CD14-positive monocyte (primary cell): ENCODE data around the gene CCNDBP1. TPM values are rescaled to one million over a fixed set of nuclear protein-coding genes. Genes with fewer than 3 reads are reported as not detected.

Experiments used
- DNase-seq, 3 donors: peaks; one replicate each; pipeline ENCODE4 v3.0.0-alpha.2; 2011 to 2022
- H2AFZ ChIP-seq: 2 replicates; pipeline ENCODE4 v1.6.0; 2012; ENCODE audit warnings: mild to moderate bottlenecking, low read depth, low read length, inconsistent platforms; ENCODE audit not compliant: insufficient read depth, poor library complexity, severe bottlenecking
- H3K27ac ChIP-seq, 2 donors: 1 replicate in 1 of 2; 2 replicates in 1 of 2; pipeline ENCODE4 v1.5.1; 2012 to 2013; ENCODE audit warnings: low read length in 2 of 2, control low read depth in 1 of 2, inconsistent platforms in 1 of 2, low read depth in 1 of 2, mild to moderate bottlenecking in 1 of 2
- H3K27me3 ChIP-seq, 2 donors: one replicate each; pipeline versions ENCODE4 v1.6.0 to v1.6.1; 2011 to 2013; ENCODE audit warnings: low read length in 2 of 2; ENCODE audit not compliant: control insufficient read depth in 2 of 2, insufficient read depth in 2 of 2
- H3K36me3 ChIP-seq, 2 donors: replicated peaks in 1 of 2; 1 replicate in 1 of 2; 2 replicates in 1 of 2; pipeline versions ENCODE4 v1.5.1 to v1.6.1; 2012 to 2013; ENCODE audit warnings: low read length in 2 of 2, control low read depth in 1 of 2, inconsistent platforms in 1 of 2, mild to moderate bottlenecking in 1 of 2; ENCODE audit not compliant: insufficient read depth in 2 of 2, control insufficient read depth in 1 of 2
- H3K4me1 ChIP-seq, 2 donors: 1 replicate in 1 of 2; 2 replicates in 1 of 2; pipeline versions ENCODE4 v1.5.1 to v1.6.1; 2012 to 2013; ENCODE audit warnings: low read length in 2 of 2, control low read depth in 1 of 2, inconsistent platforms in 1 of 2, mild to moderate bottlenecking in 1 of 2, moderate library complexity in 1 of 2; ENCODE audit not compliant: insufficient read depth in 2 of 2, control insufficient read depth in 1 of 2
- H3K4me2 ChIP-seq: replicated peaks from 2 replicates; pipeline ENCODE3; 2012; ENCODE audit warnings: low read length, moderate library complexity, mild to moderate bottlenecking; ENCODE audit not compliant: poor library complexity, severe bottlenecking; ENCODE audit errors: extremely low read depth
- H3K4me3 ChIP-seq, 3 experiments: fragments of 200-600 bp in 1 of 3; sonication (generic) in 1 of 3; replicated peaks in 1 of 3; 1 replicate in 2 of 3; 2 replicates in 1 of 3; pipeline ENCODE4 v1.5.1; 2011 to 2013; ENCODE audit warnings: low read length in 3 of 3, mild to moderate bottlenecking in 3 of 3, control low read depth in 2 of 3, low read depth in 2 of 3, inconsistent platforms in 1 of 3, moderate library complexity in 1 of 3
- H3K79me2 ChIP-seq: 2 replicates; pipeline ENCODE4 v1.6.0; 2012; ENCODE audit warnings: mild to moderate bottlenecking, control low read depth, inconsistent platforms, low read length, moderate library complexity; ENCODE audit not compliant: insufficient read depth
- H3K9ac ChIP-seq: 2 replicates; pipeline ENCODE4 v1.6.0; 2017; ENCODE audit warnings: low read length, mild to moderate bottlenecking; ENCODE audit not compliant: insufficient read depth, poor library complexity, severe bottlenecking
- H3K9me3 ChIP-seq, 2 donors: replicated peaks in 1 of 2; 1 replicate in 1 of 2; 2 replicates in 1 of 2; pipeline versions ENCODE4 v1.5.1 to v1.6.1; 2012 to 2013; ENCODE audit warnings: low read length in 2 of 2, control low read depth in 1 of 2; ENCODE audit not compliant: control insufficient read depth in 1 of 2, insufficient read depth in 1 of 2
- H4K20me1 ChIP-seq: 2 replicates; pipeline ENCODE4 v1.6.0; 2012; ENCODE audit warnings: mild to moderate bottlenecking, low read length, control low read depth, moderate library complexity; ENCODE audit not compliant: insufficient read depth
- H3K27ac Mint-ChIP-seq, 7 donors: one replicate each; pipeline ENCODE4 v1.8.0; 2020; ENCODE audit warnings: mild to moderate bottlenecking in 7 of 7, mixed read lengths in 7 of 7, moderate library complexity in 6 of 7, inconsistent platforms in 2 of 7
- H3K27me3 Mint-ChIP-seq, 3 donors: one replicate each; pipeline ENCODE4 v1.8.0; 2021 to 2022; ENCODE audit warnings: low read depth in 3 of 3, mild to moderate bottlenecking in 3 of 3, mixed read lengths in 3 of 3, moderate library complexity in 3 of 3, inconsistent platforms in 1 of 3
- H3K36me3 Mint-ChIP-seq, 2 donors: one replicate each; pipeline ENCODE4 v1.8.0; 2020; ENCODE audit warnings: mixed read lengths in 2 of 2, inconsistent platforms in 1 of 2, mild to moderate bottlenecking in 1 of 2
- H3K4me1 Mint-ChIP-seq: one replicate; pipeline ENCODE4 v1.8.0; 2020; ENCODE audit warnings: mild to moderate bottlenecking, mixed read lengths
- H3K4me3 Mint-ChIP-seq, 2 donors: one replicate each; pipeline ENCODE4 v1.8.0; 2020; ENCODE audit warnings: mild to moderate bottlenecking in 2 of 2, mixed read lengths in 2 of 2, moderate library complexity in 1 of 2
- H3K9me3 Mint-ChIP-seq, 7 donors: one replicate each; pipeline ENCODE4 v1.8.0; 2020 to 2022; ENCODE audit warnings: mixed read lengths in 7 of 7, mild to moderate bottlenecking in 6 of 7, moderate library complexity in 6 of 7, inconsistent platforms in 2 of 7
- CTCF ChIP-seq: fragments of 200-600 bp; IDR thresholded peaks from one replicate; pipeline ENCODE4 v1.8.0; 2022; ENCODE audit warnings: antibody characterized with exemption, mild to moderate bottlenecking
- WGBS: methylation state at CpG from one replicate; pipeline ENCODE4 v1.1.5; 2013; ENCODE audit warnings: missing lambda C conversion rate; ENCODE audit not compliant: insufficient coverage; 5-methylcytosine and 5-hydroxymethylcytosine counted together
- intact Hi-C, 2 donors: fragments of 100-400 bp; cut with micrococcal nuclease; formaldehyde crosslinking; loops; one replicate each; pipeline versions ENCODE4 v1.15.0 to v1.15.1; 2023
- polyA plus RNA-seq, 3 donors: library from polyadenylated mRNA; depleted of rRNA in 1 of 3; unstranded in 2 of 3; stranded (reverse) in 1 of 3; fragments of 300-500 nt in 2 of 3; fragments of >200 nt in 1 of 3; fragmentation: Illumina TruSeq in 2 of 3; gene quantifications; 1 replicate in 2 of 3; 2 replicates in 1 of 3; pipeline ENCODE4 v1.2.3, GENCODE V29; 2012 to 2021

Gene CCNDBP1
- polyA plus RNA-seq, 3 donors: 79.2 to 205 (median 196) TPM

GRCh38 chr15:43199945-43200488 lies 14.8 kb downstream of the CCNDBP1 start:
- Histone ChIP-seq H3K4me2 (no peak overlapping the region), H3K9me3 (no peaks in the 10 kb centered on the region), H3K4me1 (no peaks in the 10 kb centered on the region), H3K79me2 (no peaks in the 10 kb centered on the region), H3K9ac (no peak overlapping the region), H3K4me3 (no peak overlapping the region), H4K20me1 (no peaks in the 10 kb centered on the region), H3K27ac (no peak overlapping the region), H2AFZ (no peak overlapping the region), H3K27me3 (no peaks in the 10 kb centered on the region), H3K36me3 (peaks cover 20 to 30% of the 10 kb centered on the region in 2 donors)
- Mint-ChIP-seq H3K27ac (peak overlapping the region in 1 of 7 donors; percentile 54), H3K9me3 (peaks cover 0 to 14% (median 3%) of the 10 kb centered on the region in 7 donors), H3K4me3 (no peak overlapping the region), H3K27me3 (peaks cover 1 to 6% (median 2%) of the 10 kb centered on the region in 3 donors), H3K36me3 (peaks cover 29 to 47% of the 10 kb centered on the region in 2 donors), H3K4me1 (peaks cover 6% of the 10 kb centered on the region)
- WGBS: 100% methylated on average over 2 of the region's 3 CpGs
- DNase-seq: no peak
- TF ChIP-seq CTCF: no peak
- intact Hi-C loops: loop anchor here in 1 of 2 donors (10.0 kb wide), 1 partner anchor 495 kb away; no protein-coding TSS in a partner anchor

- Histone ChIP-seq H4K20me1 (no peaks in the 10 kb centered on the region), H3K79me2 (no peaks in the 10 kb centered on the region), H3K27ac (no peak overlapping the region), H3K4me1 (no peaks in the 10 kb centered on the region), H3K9ac (no peak overlapping the region), H3K36me3 (no peaks in the 10 kb centered on the region), H3K4me2 (no peak overlapping the region), H3K4me3 (no peak overlapping the region), H3K27me3 (no peaks in the 10 kb centered on the region), H2AFZ (no peak overlapping the region), H3K9me3 (no peaks in the 10 kb centered on the region)
- 48% methylated on average over 8 of the region's 8 CpGs for WGBS
- H3K27me3 Mint-ChIP-seq: peaks cover 5 to 19% (median 13%) of the 10 kb centered on the region in 3 donors
- TF ChIP-seq CTCF: peak; percentile 48
- intact Hi-C loops: loop anchor here in 1 of 2 donors (10.0 kb wide), 1 partner anchor 499 kb away; no protein-coding TSS in a partner anchor
- H3K4me1 Mint-ChIP-seq: peaks cover 9% of the 10 kb centered on the region
- peaks cover 0 to 6% of the 10 kb centered on the region in 2 donors for H3K36me3 Mint-ChIP-seq
- H3K9me3 Mint-ChIP-seq: peaks cover 0 to 2% (median 2%) of the 10 kb centered on the region in 7 donors
- DNase-seq: peak in 2 of 3 donors; percentile 12 to 46
- H3K4me3 Mint-ChIP-seq: no peak overlapping the region
- peak overlapping the region in 2 of 7 donors; percentile 0 to 14 for H3K27ac Mint-ChIP-seq
Measured at GRCh38 chr15:43204016-43204901, 19.1 kb downstream of the CCNDBP1 start.
